ENCODE results near the gene VRK3. TPM values are rescaled to one million over a fixed set of nuclear protein-coding genes. Genes with fewer than 3 reads are reported as not detected.
A peak's percentile ranks its signal among the peaks of the same experiment; 100 is the strongest.
"Not testable (repeated sequence)": the region's sequence is repeated elsewhere in the genome, so short reads cannot be mapped to it uniquely, and the experiment has no call there.

Gene VRK3
- total RNA-seq (2021; fragmentation: NEBNext Ultra II Directional; extraction: Animal tissue kit (Norgen Biotek cat#: 25700)) = 10 to 100 TPM; 30.2 to 33.9 (median 32.7) TPM
- long read RNA-seq, transcript VRK3-217 (15 exons, 2,126 nt) = major isoform, 28 of 63 reads
- long read RNA-seq, partial matches to known transcripts = 11 of 63 reads
- long read RNA-seq, other reads (novel, unspliced or antisense) = 18 of 63 reads

- Mint-ChIP-seq H3K27me3 (ENCODE audit: insufficient read depth) (peaks cover 6% of the 10 kb centered on the region; the same call in 1 of the 2 replicates), H3K27ac (peak within 1 kb of the TSS; percentile 100), H3K4me3 (peak within 1 kb of the TSS; percentile 99), H3K9me3 (peaks cover 7% of the 10 kb centered on the region), H3K4me1 (ENCODE audit: low read depth) (peaks cover 37% of the 10 kb centered on the region), H3K36me3 (ENCODE audit: low read depth) (peaks cover 25% of the 10 kb centered on the region)
- DNase-seq = peak; percentile 100
- TF ChIP-seq CTCF (IDR thresholded peaks at IDR 0.05) = peak; percentile 38
These were observed at the start of gene VRK3 for GRCh38 chr19:50025022-50025793. Gene VRK3, minus strand, starts transcription at chr19:50025372. Its CDS starts 9,210 bp downstream, at chr19:50016162.

- not testable (repeated sequence) for DNase-seq; H3K4me1 Mint-ChIP-seq (ENCODE audit: low read depth); H3K27me3 Mint-ChIP-seq (ENCODE audit: insufficient read depth); H3K4me3 Mint-ChIP-seq; H3K27ac Mint-ChIP-seq; H3K9me3 Mint-ChIP-seq; H3K36me3 Mint-ChIP-seq (ENCODE audit: low read depth)
These were observed 43.2 kb upstream of the VRK3 start for GRCh38 chr19:50068382-50068781.

GRCh38 chr19:50067575-50067974 lies 42.4 kb upstream of the VRK3 start:
- H3K4me1 Mint-ChIP-seq (ENCODE audit: low read depth) = no peaks in the 10 kb centered on the region
- H3K4me3 Mint-ChIP-seq = no peak overlapping the region
- H3K36me3 Mint-ChIP-seq (ENCODE audit: low read depth) = no peaks in the 10 kb centered on the region

GRCh38 chr19:50065938-50066337 lies 40.8 kb upstream of the VRK3 start:
- Mint-ChIP-seq H3K9me3 (peaks cover 10% of the 10 kb centered on the region), H3K4me3 (no peak overlapping the region), H3K27me3 (ENCODE audit: insufficient read depth) (no peaks in the 10 kb centered on the region; the same call in none of the 2 replicates), H3K27ac (no peak overlapping the region), H3K36me3 (ENCODE audit: low read depth) (no peaks in the 10 kb centered on the region), H3K4me1 (ENCODE audit: low read depth) (no peaks in the 10 kb centered on the region)
- no peak for TF ChIP-seq CTCF (IDR thresholded peaks at IDR 0.05)
- no peak for DNase-seq

More at GRCh38 chr19:50067575-50067974, 42.4 kb upstream of the VRK3 start:
- no peaks in the 10 kb centered on the region; the same call in none of the 2 replicates for H3K27me3 Mint-ChIP-seq (ENCODE audit: insufficient read depth)
- no peak for TF ChIP-seq CTCF (IDR thresholded peaks at IDR 0.05)
- 0 out of 2 replicates have a peak overlapping the region, but pooled peaks have one; percentile 14 for H3K27ac Mint-ChIP-seq
- H3K9me3 Mint-ChIP-seq = no peaks in the 10 kb centered on the region; the same call in 1 of the 2 replicates
- DNase-seq = no peak

GRCh38 chr19:50061650-50062049 lies 36.5 kb upstream of the VRK3 start:
- no peak for TF ChIP-seq CTCF (IDR thresholded peaks at IDR 0.05)
- Mint-ChIP-seq H3K4me3 (no peak overlapping the region), H3K4me1 (ENCODE audit: low read depth) (no peaks in the 10 kb centered on the region)

GRCh38 chr19:50060107-50060506 lies 34.9 kb upstream of the VRK3 start:
- TF ChIP-seq CTCF (IDR thresholded peaks at IDR 0.05) = no peak
- no peaks in the 10 kb centered on the region; the same call in 1 of the 2 replicates for H3K27me3 Mint-ChIP-seq (ENCODE audit: insufficient read depth)
- no peak for DNase-seq
- H3K36me3 Mint-ChIP-seq (ENCODE audit: low read depth) = peaks cover 16% of the 10 kb centered on the region
- no peak overlapping the region for H3K4me3 Mint-ChIP-seq
- H3K4me1 Mint-ChIP-seq (ENCODE audit: low read depth) = no peaks in the 10 kb centered on the region
- peaks cover 49% of the 10 kb centered on the region for H3K9me3 Mint-ChIP-seq
- H3K27ac Mint-ChIP-seq = no peak overlapping the region

More at GRCh38 chr19:50061650-50062049, 36.5 kb upstream of the VRK3 start:
- H3K9me3 Mint-ChIP-seq = peaks cover 45% of the 10 kb centered on the region
- H3K27ac Mint-ChIP-seq = no peak overlapping the region
- H3K27me3 Mint-ChIP-seq (ENCODE audit: insufficient read depth) = no peaks in the 10 kb centered on the region; the same call in 1 of the 2 replicates
- H3K36me3 Mint-ChIP-seq (ENCODE audit: low read depth) = peaks cover 16% of the 10 kb centered on the region
- DNase-seq = no peak
